HG02763 (cell line): ENCODE measurements around the gene XIST.
"Not testable (repeated sequence)": the region's sequence is repeated elsewhere in the genome, so short reads cannot be mapped to it uniquely, and the experiment has no call there.

Source experiments
- ATAC-seq: cut with Tn5 transposase; IDR thresholded peaks from one replicate; pipeline ENCODE4 v1.9.1; 2021; ENCODE audit warnings: mild to moderate bottlenecking, moderate library complexity; ENCODE audit not compliant: unreplicated experiment

The XIST gene

DNA sequence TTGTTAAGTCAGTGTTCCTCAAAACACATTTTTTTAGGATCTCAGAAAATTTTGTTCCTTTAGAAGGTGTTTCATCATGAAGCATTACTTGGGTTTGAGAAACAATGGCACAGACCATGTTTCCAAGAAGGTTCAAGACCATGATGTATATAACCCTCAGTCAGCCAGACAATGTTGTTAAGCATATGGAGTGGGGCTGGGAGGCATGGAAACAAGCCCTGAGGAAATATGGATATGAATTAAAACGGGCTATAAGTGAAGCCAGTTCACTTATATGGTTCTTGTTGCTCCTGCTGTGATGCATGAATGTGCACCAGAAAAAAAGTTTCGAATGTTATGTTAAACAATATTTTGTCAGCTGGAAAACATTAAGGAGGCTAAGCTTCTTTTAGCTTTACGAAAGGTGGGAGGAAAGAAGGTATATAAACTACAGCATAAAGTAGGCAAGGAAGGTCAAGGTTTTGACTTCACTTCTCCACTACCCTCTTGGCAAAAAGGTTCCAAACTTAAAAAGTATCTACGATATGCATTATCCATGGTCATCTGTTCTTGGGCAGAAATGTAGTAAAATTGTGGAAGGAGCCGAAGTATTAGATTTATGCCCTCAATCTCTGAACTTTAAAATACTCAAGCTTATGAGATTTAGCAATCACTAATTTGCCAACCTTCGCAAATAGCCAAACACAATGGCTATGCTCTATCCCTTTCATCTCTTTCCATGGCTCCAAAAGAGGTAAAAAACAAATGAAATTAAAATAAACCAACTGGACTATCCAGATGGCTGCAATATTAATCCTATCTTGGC lies 12.2 kb downstream of the XIST start:
- no peak for ATAC-seq

DNA sequence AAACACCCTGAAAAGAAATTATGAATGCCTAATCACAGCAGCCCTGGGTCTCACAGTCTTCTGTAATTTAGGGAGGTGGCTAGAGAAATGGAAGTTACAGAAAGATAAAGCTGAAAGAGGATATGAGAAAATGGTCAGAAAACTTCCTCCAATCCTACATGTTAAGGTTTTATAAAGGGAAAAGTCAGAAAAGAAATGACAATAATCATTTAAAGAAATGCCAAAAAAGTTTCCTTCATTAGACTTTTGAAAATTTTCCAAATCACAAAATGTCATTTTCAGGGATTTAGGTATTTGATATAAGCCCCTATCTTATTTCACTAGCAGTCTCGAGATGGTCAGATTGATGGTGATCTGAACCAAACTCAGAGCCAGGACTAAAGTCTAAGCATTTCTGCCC lies 13.4 kb downstream of the XIST start:
- ATAC-seq, result no peak

DNA sequence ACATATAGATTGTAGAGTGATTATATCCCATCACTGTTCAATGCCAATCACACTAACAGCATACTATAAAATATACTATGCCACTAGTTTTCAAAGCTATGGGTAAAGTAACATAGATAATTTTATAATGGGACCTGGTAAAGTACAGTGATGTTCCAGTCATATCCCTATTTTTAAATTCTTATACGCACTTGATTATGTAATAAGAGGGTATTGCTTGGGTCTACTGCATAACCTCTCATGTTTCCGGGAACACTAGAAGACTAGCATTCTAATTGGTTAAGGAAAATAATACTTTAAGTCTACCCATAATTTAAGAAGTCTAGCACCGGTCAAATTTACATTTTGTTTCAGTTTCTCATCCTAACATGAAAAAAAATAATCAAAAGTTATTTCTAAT lies 14.4 kb downstream of the XIST start:
- ATAC-seq, result no peak

DNA sequence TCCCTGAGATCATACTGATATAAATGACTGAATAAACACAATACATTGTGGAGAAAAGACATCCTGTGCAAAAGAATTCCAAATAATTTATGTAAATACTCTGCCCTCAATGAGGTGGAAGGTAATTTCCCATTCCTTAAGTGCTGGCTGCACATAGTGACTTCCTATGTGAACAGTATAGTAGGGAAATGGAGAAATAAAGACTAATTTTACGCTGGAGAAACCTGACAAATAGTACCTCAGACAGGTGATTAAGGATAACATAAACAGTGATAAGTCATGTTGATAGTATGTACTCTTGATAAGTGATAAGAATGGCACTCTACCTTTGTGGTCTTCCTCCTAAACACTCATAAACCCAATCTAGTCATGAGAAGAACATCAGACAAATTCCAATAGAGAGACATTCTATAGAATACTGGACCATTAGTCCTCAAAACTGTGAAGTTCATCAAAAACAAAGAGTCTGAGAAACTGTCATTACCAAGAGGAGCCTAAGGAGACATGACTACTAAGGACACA lies 15.5 kb downstream of the XIST start:
- no peak for ATAC-seq

DNA sequence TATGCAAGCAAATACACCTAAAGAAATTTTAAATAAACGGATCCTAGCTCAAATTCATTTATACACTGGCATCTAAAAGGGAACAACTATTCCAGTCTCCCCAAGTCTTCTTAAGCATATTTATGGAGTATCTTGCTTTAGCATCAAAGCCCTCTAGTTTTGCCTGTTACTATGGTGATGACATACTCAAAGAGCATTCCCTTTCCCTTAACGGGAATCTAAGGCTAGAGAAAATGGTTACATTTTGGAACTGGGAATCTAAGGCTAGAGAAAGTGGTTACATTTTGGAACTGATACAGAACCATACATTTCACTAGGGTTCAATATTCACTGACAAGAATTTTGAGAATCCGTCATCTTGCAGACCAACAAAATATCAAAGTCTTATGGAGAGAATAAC lies 18.3 kb downstream of the XIST start:
- ATAC-seq, result no peak

DNA sequence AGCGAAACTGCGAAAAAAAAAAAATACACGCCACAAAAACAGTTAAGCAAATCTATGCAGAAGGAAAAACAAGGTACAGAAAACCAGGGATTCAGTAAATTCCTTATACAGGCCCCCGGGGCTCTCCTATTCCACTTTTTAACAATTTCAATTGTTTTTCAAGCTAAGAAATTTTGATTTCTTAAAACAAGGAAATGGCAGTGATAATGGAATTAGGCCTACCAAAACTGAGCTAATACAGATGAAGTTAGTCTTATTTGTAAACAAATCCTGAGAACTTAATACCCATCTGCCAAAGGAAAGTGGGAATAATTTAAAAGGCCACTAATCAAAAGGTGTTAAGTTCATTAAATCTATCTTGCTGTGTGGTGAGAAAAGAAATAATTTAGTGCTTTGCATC lies 20.2 kb downstream of the XIST start:
- ATAC-seq, result no peak

DNA sequence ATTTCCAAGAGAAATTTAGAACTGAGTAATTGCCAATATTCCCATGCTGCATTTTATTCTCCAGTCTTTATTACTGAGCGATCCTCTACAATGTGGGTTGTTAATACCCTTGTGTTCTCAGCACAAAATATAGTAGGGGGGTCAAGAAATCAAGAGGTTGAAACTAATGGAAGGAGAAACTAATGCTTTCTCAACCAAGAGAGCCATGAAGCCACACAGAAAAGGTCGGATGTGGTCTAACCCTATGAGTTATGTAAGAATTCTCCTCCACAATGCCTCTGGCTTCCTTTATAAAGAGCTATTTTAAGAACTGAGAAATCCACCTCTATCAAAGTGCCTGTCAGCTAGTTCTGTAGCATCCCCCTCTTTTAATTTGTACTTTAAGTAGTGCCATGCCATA lies 21.0 kb downstream of the XIST start:
- ATAC-seq, result no peak

DNA sequence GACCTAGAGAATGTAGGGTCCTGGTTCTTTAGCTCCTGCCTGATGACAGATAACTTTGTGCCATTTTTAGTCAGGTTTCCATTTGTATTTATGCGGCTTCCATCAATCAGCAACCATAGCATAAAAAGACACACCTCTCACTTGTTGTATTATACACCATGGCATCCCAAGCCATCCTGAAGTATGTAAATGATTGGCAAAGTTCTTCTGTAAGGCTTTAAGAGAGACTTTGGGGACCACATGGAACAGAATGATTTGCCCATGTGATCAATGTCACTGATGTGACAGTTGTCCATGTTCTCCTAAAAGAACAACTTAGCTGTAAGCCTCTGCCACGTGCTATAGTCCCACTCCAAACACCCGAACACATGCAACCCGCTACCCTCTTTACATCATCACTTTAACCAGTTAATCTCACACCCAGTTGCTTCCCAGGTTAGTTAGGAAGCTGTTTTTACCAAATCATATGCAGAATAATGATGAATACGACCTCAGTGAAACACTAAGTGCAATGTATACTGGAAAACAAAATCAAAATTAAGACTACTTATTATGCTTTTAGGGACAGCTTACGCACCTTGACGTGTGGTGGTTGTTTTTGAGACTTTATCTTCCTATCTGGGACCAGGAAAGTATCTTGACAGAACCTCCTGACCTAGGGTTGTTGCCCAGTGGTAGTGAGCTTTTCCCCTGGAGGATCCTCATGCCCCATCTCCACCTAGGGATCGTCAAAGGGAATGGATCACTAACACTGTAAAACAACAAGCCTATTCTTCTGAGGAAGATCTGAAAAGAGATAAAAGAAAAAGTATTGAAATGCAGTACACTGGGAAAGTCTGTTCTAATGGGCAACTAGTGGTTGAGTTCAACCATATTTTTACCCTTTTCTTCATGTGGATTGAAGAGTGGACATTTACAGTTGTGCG lies 21.8 kb downstream of the XIST start:
- ATAC-seq, result no peak

DNA sequence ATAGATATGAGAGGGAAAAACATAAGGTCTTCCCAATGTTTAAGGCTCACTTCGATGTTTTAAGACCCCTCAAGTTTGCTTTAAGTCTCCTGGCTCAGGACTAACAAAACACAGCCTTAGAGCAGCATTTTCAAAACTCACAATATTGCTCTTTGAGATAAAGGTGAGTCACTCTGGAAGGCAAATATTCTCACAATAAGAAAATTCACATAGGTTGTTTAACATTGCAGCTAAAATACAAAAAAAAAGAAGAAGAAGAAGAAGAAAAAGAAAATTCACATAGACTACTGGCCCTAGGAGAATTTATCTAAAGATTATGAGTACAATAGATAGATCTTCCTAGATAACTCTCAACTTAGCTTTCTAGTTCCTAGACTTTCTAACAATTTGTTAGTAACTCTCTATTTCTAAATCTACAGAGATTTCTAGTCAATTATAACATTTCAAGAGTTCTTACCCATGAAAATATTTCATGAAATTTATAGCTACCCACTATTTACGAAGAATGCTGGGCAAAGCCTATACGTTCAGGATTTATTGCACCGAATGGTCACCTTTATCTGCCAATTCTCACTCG lies 22.5 kb downstream of the XIST start:
- ATAC-seq, result no peak

DNA sequence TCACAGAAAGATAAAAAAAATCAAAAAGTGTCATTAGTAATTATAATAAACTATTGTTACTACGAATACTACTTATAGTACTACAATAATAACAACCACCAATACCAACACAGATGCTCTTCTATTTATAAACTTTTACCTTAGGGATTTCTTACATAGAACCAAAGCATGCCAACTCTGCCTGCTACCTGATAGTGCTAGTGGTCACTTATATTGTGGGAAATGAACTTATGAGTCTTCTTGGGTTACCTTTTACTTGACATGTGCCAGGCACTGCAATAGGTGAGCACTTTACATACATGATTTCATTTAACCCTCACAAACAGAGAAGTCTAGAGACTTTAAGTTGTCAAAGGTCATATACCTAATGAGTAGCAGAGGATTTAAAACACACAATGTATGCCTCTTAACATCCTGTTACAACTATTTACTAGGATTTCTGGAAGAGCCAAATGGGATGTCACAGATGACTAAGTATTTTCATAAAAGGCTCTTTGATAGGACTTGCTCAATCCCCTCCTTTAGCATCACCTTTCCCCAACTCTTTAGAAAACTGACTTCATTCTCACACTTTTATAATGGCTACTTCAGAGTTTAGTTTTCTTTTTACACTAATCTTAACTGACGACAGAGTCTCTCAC lies 24.3 kb downstream of the XIST start:
- ATAC-seq, result no peak

DNA sequence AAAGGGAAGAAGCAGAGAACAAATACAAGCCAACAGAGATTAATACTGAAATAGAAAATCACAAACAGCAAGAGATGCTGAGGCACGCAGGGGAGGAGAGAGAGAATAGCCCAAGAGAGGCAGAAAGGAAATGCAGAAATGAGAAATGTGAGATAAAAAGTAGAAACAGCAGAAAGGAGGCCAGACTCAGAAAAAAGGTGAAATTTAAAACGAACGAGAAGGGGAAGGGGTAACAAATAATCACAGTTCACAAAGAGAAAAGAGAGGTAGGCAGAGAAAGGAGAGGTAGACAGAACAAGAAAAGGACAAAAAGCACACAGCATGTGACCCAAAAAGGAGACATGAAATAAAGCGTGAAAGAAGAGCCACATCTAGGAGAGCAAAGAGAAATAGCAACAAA lies 25.1 kb downstream of the XIST start:
- no peak for ATAC-seq

DNA sequence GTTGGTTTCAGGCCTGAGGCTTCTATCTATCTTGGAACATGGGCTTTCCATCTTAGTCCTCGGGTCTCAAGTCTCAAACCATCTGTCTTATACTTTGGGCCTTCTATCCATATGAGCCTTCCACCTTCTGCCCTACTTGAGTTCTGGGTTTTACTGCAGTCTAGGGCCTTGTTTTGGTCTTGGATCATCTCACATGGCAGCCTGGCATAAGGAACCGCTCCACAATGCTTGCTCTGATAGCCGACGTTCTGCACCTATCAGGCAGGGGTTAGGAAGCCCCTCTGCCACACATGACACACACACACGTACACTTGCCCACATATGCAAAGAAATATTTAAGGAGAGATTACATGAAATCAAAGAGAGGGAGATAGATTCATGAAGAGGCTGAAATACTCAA lies 25.5 kb downstream of the XIST start:
- no peak for ATAC-seq

DNA sequence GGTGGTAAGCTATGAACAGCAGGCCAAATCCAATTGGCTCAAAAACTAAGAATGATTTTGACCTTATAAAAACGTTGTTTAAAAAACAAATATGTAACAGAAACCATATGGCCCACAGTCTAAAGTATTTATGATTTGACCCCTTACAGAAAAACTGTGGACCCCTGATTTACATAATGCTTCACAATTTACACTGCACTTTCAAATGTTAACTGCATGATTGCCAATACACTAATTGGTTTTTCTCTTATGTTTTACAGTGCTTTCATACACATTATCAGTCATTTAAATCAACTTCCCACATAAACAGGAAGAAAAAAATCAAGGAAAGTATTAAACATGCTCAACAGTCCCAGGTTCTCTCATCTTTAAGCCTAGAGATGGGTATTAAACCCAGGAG lies 26.9 kb downstream of the XIST start:
- ATAC-seq, result no peak

DNA sequence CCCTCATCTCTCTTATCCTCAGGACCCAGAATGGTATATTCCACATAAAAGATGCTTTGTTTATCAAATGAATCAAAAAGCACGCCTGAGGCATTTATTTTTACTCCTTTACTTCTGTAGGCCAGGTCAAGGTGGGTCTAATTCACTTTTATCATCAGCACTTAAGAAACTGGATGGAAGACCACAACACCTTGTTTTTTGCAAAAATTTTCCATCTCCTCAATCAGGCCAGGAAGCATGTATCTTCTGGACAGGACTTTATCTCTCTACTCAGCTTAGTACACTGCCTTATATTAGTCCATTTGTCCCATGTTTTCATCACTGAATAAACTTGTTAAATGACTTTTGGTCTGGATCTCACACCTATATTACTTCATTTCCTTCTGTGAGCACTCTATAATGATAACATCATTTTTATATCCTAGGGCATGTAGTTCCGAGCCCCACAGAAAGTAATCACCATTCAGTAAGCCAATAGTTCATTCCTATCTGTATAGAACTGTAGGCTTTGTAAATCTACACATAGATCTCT lies 29.0 kb downstream of the XIST start:
- no peak for ATAC-seq

DNA sequence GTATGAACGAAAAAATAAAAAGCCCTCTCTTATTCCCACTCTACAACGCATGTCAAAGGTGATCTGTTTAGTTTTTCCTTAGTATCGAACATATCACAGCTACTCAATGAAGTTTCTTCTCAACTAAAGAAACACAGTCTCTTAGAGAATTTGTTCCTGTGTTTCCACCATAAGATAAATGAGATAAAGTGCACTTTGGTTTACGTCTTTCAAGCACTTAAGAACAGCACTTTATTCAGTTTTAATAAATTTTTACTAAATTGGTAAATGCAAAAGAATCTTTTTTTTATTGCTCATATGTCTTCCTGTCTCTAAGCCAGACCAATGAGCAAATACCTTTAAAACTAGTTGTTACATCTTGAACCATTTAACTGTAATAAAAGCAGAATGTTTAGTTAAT lies 29.7 kb downstream of the XIST start:
- ATAC-seq, result no peak

DNA sequence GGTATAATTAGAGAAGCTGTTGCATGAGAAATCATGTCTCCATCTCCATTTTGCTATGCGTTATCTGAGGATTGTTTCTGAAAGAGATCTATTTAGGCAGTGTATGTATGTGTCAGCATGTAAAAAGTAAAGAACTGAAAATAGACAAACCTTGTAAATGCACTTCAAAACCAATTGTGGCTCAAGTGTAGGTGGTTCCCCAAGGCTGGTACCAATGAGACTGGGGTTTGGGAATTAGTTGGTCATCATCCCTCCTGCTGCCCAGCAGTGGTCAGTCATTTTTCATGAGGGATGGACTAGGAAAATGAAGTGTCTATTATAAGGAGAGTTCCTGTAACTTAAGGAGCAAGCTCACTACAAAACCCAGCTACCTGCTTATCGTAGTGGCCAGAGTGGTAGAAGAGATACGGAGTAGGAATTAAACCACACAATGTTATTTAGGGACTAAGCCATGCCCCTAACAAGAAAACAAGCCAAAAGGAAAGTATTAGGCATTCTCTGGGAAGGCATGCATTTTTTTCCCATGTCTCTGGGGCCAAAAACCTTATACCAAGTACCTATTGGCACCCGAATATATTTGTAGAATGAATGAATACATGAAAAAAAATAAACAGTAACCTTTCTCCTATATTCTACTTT lies 30.5 kb downstream of the XIST start:
- no peak for ATAC-seq

DNA sequence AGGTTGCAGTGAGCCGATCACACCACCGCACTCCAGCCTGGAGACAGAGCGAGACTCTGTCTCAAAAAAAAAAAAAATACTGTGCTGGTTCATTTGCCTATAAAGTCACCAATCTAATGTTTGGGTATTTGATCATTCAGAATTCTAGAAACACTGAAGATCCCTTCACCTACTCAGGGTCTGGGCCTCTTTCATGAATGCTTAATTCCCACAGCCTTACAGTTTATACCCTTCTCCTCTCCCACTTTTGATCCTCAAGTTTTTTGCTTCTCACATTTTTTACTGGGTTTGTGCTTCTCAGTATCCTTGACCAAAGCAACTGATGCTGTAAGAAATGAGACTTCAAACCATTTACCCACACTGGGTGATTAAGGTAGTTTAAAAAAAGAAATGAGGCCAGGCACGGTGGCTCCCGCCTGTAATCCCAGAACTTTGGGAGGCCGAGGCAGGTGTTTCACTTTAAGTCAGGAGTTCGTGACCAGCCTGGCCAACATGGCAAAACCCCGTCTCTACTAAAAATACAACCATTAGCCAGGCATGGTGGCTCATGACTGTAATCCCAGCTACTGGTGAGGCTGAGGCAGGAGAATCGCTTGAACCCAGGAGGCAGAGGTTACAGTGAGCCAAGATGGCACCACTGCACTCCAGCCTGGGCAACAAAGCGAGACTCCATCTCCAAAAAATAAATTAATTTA lies 32.5 kb downstream of the XIST start:
- not testable (repeated sequence) for ATAC-seq

DNA sequence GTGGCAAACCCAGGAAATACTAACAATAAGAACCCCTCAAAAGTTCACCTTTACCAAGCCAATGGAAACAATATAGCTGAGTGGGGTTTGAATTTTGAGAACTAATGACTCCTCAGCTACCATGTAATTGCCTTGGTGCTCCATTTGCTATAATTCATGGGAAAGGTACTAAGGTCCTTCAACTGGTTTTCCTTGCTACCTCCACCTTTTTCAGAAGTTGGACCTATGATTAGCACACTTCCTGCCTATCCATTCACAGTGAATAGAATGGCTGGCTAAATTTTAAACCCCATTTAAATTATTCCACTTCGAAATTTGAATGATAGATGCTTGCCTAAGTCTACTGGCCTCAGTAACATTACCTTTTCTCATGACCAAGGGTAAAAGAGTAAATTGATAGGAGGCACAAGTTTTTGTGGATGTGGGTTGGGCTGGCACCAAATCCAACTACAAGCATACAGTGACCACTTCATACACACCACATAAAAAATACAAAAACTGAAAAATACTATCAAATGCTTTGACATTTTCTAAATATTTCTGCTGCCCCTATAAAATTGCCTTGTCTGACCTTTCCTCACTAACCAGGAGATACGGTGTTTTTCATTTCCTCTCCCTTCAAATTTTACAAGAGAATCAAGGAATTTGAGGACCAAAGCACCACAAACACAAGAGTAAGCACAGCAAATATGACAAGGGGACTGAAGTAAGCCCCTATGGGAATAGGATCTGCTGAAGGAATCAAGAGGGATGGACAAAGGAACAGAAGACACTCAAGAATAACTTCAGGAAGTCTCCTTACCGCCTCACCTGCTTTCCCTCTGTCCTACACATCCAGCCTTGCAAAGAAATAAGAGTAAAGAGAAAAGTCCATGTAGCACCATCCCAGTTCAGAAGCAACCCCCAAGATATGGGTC lies 34.1 kb downstream of the XIST start:
- no peak for ATAC-seq
